ENCODE results near the gene CDC23.

Gene CDC23

GRCh38 chr5:138139781-138140090 lies 73.4 kb downstream of the CDC23 start:
- no peak for DNase-seq (ENCODE audit: low read depth in 2 of 2)

- no peak for DNase-seq (ENCODE audit: low read depth in 2 of 2)
Measured at GRCh38 chr5:138138949-138139780, 74.0 kb downstream of the CDC23 start, which contains the start of gene NME5. NME5 (minus strand) TSS chr5:138139428; CDS start chr5:138138780, 648 bp downstream.

All from stimulated activated CD8-positive, alpha-beta memory T cell treated with anti-CD3 and anti-CD28 coated beads, Interleukin-2, amount 100 ng/mL, for 48 hours (primary cell).